ENCODE measurements around the gene PATJ. TPM values are rescaled to one million over a fixed set of nuclear protein-coding genes. Genes with fewer than 3 reads are reported as not detected.

PATJ gene
- total RNA-seq, 1 experiment from 2014 or later, result 47.3 TPM

DNA sequence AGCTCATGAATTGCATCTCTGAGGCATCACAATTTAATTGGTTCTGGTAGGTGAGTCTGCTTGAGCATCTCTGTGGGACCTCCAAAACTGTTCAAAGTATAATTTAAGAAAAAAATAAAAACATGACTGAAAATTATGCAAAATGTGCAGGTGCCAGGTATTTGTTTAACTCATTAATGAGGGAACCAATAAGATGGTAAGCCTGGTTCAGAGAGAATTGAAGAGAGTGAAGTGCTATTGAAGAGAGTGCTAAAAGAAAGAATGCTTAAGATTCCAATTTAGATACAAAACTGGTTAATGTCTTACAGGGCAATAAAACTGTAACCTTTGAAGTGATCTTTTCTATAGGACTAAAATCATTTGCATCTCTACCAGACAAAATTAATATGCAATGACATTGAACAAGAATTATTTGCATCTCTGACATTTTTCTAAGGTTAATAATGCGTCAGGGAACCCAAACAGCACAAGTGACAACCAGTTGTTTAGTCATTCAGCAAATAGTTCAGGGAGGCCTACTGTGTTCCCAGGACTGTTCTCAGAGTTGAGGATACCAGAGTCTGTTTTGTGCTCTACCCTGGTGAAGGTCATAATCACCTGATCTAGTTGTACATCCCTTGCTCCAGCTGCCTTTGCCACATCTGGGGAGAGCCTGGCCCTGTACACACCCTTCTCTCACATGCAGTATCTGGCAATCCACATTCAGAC is 183.5 kb downstream of the PATJ start:
- H3T11ph ChIP-seq (ENCODE audit: low read length), result no peak overlapping the region
- TF ChIP-seq, protein P1, sequence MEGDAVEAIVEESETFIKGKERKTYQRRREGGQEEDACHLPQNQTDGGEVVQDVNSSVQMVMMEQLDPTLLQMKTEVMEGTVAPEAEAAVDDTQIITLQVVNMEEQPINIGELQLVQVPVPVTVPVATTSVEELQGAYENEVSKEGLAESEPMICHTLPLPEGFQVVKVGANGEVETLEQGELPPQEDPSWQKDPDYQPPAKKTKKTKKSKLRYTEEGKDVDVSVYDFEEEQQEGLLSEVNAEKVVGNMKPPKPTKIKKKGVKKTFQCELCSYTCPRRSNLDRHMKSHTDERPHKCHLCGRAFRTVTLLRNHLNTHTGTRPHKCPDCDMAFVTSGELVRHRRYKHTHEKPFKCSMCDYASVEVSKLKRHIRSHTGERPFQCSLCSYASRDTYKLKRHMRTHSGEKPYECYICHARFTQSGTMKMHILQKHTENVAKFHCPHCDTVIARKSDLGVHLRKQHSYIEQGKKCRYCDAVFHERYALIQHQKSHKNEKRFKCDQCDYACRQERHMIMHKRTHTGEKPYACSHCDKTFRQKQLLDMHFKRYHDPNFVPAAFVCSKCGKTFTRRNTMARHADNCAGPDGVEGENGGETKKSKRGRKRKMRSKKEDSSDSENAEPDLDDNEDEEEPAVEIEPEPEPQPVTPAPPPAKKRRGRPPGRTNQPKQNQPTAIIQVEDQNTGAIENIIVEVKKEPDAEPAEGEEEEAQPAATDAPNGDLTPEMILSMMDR (conservative IDR thresholded peaks at IDR 0.05), result no peak
- no peak overlapping the region for H2BK12ac ChIP-seq (ENCODE audit: insufficient read length, low read depth, low read length)
- no peak overlapping the region for H3K4ac ChIP-seq (ENCODE audit: low read depth, low read length)
- H2BK120ac ChIP-seq (ENCODE audit: low read depth, low read length, poor library complexity, severe bottlenecking), result no peak overlapping the region
- H4K20me1 ChIP-seq (ENCODE audit: control insufficient read depth, insufficient read depth, insufficient read length), result no peaks in the 10 kb centered on the region
- H4K8ac ChIP-seq (replicated peaks; ENCODE audit: insufficient read length, low read depth, low read length), result no peak overlapping the region
- H3K79me2 ChIP-seq (ENCODE audit: insufficient read depth, low read length), result no peaks in the 10 kb centered on the region
- no peaks in the 10 kb centered on the region; the same call in 1 of the 2 replicates for H3K27me3 Mint-ChIP-seq (ENCODE audit: low read depth)
- no peak overlapping the region for H4K91ac ChIP-seq (ENCODE audit: insufficient read length, low read depth, low read length)
- no peak overlapping the region for H2AK5ac ChIP-seq (ENCODE audit: insufficient read length, low read length)
- no peak overlapping the region for H2BK5ac ChIP-seq (ENCODE audit: insufficient read length, low read length)
- H3K23ac ChIP-seq (ENCODE audit: insufficient read length, low read depth, low read length), result no peak overlapping the region
- no peak for DNase-seq
- H3K9me3 Mint-ChIP-seq, result no peaks in the 10 kb centered on the region
- H4K5ac ChIP-seq (ENCODE audit: insufficient read length, low read depth, low read length), result no peak overlapping the region
- peaks cover 0 to 26% (median 8%) of the 10 kb centered on the region in 3 experiments; a peak in 3 of 7 replicates for H3K36me3 Mint-ChIP-seq (ENCODE audit: insufficient read depth in 1 of 3, low read depth in 3 of 3)
- WGBS (ENCODE audit: extremely low coverage, insufficient read length, low lambda C conversion rate), result no CpG with 5 or more reads among the region's 1 CpG
- no peaks in the 10 kb centered on the region for H3K79me1 ChIP-seq (ENCODE audit: insufficient read depth, low read depth, low read length, poor library complexity, severe bottlenecking)
- H2AFZ ChIP-seq (ENCODE audit: low read length), result no peak overlapping the region
- no peak overlapping the region for H3K4me2 ChIP-seq (ENCODE audit: insufficient read depth, insufficient read length, low read length)
- no peak overlapping the region for H3K56ac ChIP-seq (ENCODE audit: insufficient read length, low read depth, low read length)
- no peak overlapping the region for H3K9ac ChIP-seq (ENCODE audit: extremely low read depth, insufficient read length, low read length)
- H3K4me1 ChIP-seq (ENCODE audit: insufficient read depth, low read length), result no peaks in the 10 kb centered on the region
- no peaks in the 10 kb centered on the region for H3K23me2 ChIP-seq (ENCODE audit: insufficient read length, low read depth, low read length, poor library complexity, severe bottlenecking)
- no peak overlapping the region for H2BK20ac ChIP-seq (ENCODE audit: low read depth, low read length, poor library complexity, severe bottlenecking)
- H2BK15ac ChIP-seq (ENCODE audit: low read depth, low read length), result no peak overlapping the region
- H3K14ac ChIP-seq (ENCODE audit: insufficient read depth, low read length), result no peak overlapping the region
- H3K4me1 Mint-ChIP-seq, result peaks cover 10 to 14% of the 10 kb centered on the region in 2 experiments
- no peak overlapping the region for H3K18ac ChIP-seq (ENCODE audit: insufficient read length, low read depth, low read length)
- H3K4me3 Mint-ChIP-seq, result no peak overlapping the region
- H3K27ac Mint-ChIP-seq, result no peak overlapping the region
- no peaks in the 10 kb centered on the region for H3K27me3 ChIP-seq (ENCODE audit: insufficient read depth, low read length)
- no peaks in the 10 kb centered on the region for H3K9me3 ChIP-seq (ENCODE audit: control insufficient read depth, low read depth, low read length)
- no peak overlapping the region for H3K27ac ChIP-seq (ENCODE audit: insufficient read length, low read depth, low read length)

Measured in H9 (cell line).